ENCODE results near the gene CST6. TPM values are rescaled to one million over a fixed set of nuclear protein-coding genes. Genes with fewer than 3 reads are reported as not detected.

CST6 gene
- total RNA-seq, 1 donor: under 0.01 TPM

DNA sequence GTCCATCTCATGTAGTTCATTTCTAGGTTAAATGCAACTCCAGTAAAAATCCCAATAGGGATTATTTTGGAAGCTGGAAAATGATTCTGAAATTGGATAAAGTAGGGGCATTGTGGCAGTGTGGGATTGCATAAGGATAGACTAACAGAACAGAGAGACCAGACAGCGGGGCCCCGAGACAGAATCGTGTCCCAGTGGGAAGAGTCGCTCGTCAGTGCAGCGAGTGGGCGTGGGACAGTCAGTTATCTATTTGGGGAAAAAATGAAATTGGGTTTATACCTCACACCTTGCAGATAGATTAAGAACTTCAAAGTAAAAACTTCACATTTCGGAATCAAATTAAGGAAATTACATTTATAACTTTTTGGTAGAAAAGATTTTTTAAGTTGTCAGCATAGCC, 39.7 kb upstream of the CST6 start:
- no peak for DNase-seq (ENCODE audit: low read depth)
- no peak overlapping the region for H3K4me3 ChIP-seq (ENCODE audit: low read depth, low read length)
- no peak for TF ChIP-seq CTCF (IDR thresholded peaks at IDR 0.05; ENCODE audit: insufficient read depth, low read depth, low read length)

DNA sequence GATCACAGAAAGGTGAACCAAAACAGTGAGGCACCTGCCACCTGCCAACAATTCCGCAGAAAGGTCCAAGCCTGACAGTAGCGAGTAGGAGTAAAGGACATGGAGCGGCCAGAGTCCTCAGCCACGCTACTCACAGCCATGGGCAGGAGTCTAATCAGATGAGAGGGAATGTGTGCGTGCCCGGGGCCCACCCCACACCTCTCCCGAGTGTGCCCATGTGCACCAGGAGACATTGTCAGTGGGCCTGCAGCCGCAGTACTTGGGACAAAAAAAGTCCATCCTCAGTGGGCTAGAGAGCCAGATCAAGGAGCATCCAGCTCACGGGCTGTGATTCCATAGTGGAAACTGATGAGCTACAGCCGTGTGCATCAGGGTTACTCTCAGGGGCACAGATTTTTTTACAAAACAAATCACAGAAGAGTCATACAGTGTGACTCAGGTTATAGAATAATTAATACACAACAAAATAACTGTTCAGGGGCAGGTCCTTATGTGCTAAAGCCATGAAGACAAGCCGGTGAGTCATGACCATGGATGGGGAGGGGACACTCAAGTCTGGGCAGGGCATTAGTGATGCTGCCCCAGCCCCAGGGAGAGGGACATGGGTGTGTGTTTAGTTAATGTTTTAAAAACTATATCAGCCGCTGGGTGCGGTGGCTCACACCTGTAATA, 38.2 kb upstream of the CST6 start:
- H3K4me3 ChIP-seq (ENCODE audit: low read depth, low read length): no peak overlapping the region
- TF ChIP-seq CTCF (IDR thresholded peaks at IDR 0.05; ENCODE audit: insufficient read depth, low read depth, low read length): no peak
- no peak for DNase-seq (ENCODE audit: low read depth)

DNA sequence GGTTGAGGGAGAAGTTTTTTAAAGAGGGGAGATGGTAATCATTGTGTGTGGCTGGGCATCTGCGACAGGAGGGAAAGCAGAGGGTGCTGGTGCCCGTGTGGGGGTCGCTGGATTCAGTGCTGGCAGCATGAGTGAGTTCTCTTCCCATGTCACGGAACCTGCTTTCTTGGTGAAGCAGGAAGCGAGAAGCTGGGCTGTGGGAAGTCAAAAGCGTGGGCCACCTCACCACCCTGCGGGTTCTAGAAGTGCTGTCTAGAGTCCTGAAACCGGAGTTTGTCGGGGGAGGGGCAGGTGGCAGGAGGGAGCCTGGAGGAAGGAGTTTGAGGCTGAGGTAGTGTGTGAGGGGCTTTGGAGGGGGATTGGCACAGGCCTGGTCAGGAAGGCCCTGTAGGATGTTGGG, 36.0 kb upstream of the CST6 start:
- DNase-seq (ENCODE audit: low read depth): no peak
- TF ChIP-seq CTCF (IDR thresholded peaks at IDR 0.05; ENCODE audit: insufficient read depth, low read depth, low read length): no peak

DNA sequence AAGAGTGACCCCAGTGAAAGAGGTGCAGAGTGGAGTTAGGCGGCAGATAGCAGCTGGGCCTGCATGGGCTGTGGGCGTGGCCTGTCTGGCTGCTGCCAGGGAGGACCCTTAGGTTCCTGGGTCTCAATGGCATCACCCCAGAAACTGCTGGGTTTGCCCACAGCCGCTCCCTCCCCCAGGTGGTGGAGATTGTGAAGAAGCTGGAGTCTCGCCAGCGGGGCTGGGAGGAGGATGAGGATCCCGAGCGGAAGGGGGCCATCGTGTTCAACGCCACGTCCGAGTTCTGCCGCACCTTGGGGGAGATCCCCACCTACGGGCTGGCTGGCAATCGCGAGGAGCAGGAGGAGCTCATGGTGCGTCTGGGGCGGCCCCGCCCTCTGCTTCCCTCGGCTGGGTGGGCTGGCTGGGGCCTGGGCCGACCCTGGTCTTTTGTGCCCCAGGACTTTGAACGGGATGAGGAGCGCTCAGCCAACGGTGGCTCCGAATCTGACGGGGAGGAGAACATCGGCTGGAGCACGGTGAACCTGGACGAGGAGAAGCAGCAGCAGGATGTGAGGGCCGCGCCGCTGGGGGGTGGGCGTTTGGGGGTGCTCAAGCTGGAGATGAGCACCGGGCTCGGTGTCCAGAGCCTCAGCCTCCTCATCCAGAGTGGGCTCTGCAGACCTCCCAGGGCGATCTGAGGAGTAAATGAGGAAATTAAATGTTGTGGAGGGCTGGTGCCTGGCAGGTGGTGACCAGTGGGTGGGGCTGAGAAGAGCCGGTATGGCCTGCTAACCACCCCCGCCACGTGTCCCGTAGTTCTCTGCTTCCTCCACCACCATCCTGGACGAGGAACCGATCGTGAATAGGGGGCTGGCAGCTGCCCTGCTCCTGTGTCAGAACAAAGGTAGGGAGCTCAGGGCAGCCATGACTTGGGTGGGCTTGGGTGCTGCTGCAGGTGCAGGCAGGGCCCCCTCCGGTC, 35.3 kb upstream of the CST6 start:
- no peak for TF ChIP-seq CTCF (IDR thresholded peaks at IDR 0.05; ENCODE audit: insufficient read depth, low read depth, low read length)
- DNase-seq (ENCODE audit: low read depth): no peak
- no peak overlapping the region for H3K4me3 ChIP-seq (ENCODE audit: low read depth, low read length)

More for the DNA sequence above, 36.0 kb upstream of the CST6 start:
- H3K4me3 ChIP-seq (ENCODE audit: low read depth, low read length): no peak overlapping the region

GRCh38 chr11:65977621-65978390, 34.0 kb upstream of the CST6 start:
- no peak overlapping the region for H3K4me3 ChIP-seq (ENCODE audit: low read depth, low read length)
- TF ChIP-seq CTCF (IDR thresholded peaks at IDR 0.05; ENCODE audit: insufficient read depth, low read depth, low read length): no peak
- DNase-seq (ENCODE audit: low read depth): no peak

GRCh38 chr11:65978391-65979238, 33.2 kb upstream of the CST6 start:
- H3K4me3 ChIP-seq (ENCODE audit: low read depth, low read length): no peak overlapping the region
- TF ChIP-seq CTCF (IDR thresholded peaks at IDR 0.05; ENCODE audit: insufficient read depth, low read depth, low read length): no peak
- no peak for DNase-seq (ENCODE audit: low read depth)

Data from fibroblast of villous mesenchyme (primary cell).